Kidney epithelial cell (primary cell): ENCODE results near the gene LRP1-AS. TPM values are rescaled to one million over a fixed set of nuclear protein-coding genes. Genes with fewer than 3 reads are reported as not detected.

Source experiments
- DNase-seq: peaks from one replicate; pipeline ENCODE4 v3.0.0-alpha.2; 2010; ENCODE audit warnings: low read depth
- H3K27me3 ChIP-seq: 2 replicates; pipeline ENCODE4 v1.6.0; 2011; ENCODE audit warnings: low read length; ENCODE audit not compliant: control insufficient read depth, insufficient read depth
- H3K36me3 ChIP-seq: 2 replicates; pipeline ENCODE4 v1.5.1; 2011; ENCODE audit warnings: low read length; ENCODE audit not compliant: control insufficient read depth, insufficient read depth
- H3K4me3 ChIP-seq: 2 replicates; pipeline ENCODE4 v1.5.1; 2011; ENCODE audit warnings: low read depth, mild to moderate bottlenecking, control low read depth, low read length
- CTCF ChIP-seq: IDR thresholded peaks from 2 replicates; pipeline ENCODE4 v1.5.1; 2011; ENCODE audit warnings: mild to moderate bottlenecking, moderate library complexity, low read length, control low read depth, inconsistent platforms; ENCODE audit not compliant: insufficient read depth, poor library complexity, severe bottlenecking
- total RNA-seq: library from RNA; depleted of rRNA; stranded (reverse); fragments of >200 nt; gene quantifications from 2 replicates; pipeline ENCODE4 v1.2.3, GENCODE V29; 2015

LRP1-AS gene
- total RNA-seq, 1 donor from 2014 or later, result not detected

GRCh38 chr12:57188090-57188425, 40.6 kb upstream of the LRP1-AS start:
- H3K4me3 ChIP-seq, result no peak overlapping the region
- TF ChIP-seq CTCF, result no peak
- peaks cover 2% of the 10 kb centered on the region for H3K36me3 ChIP-seq
- DNase-seq, result no peak
- H3K27me3 ChIP-seq, result no peaks in the 10 kb centered on the region

- H3K27me3 ChIP-seq, result no peaks in the 10 kb centered on the region
- H3K4me3 ChIP-seq, result no peak overlapping the region
- H3K36me3 ChIP-seq, result peaks cover 2% of the 10 kb centered on the region
- DNase-seq, result no peak
- TF ChIP-seq CTCF, result no peak
These were observed 40.0 kb upstream of the LRP1-AS start for GRCh38 chr12:57187222-57188089.

GRCh38 chr12:57185906-57186508, 38.6 kb upstream of the LRP1-AS start:
- peaks cover 2% of the 10 kb centered on the region for H3K36me3 ChIP-seq
- TF ChIP-seq CTCF, result no peak
- H3K4me3 ChIP-seq, result no peak overlapping the region
- DNase-seq, result no peak
- no peaks in the 10 kb centered on the region for H3K27me3 ChIP-seq

- no peak for DNase-seq
- Histone ChIP-seq H3K36me3 (peaks cover 2% of the 10 kb centered on the region), H3K4me3 (no peak overlapping the region), H3K27me3 (no peaks in the 10 kb centered on the region)
- TF ChIP-seq CTCF, result no peak
These were observed 38.0 kb upstream of the LRP1-AS start for GRCh38 chr12:57185403-57185802.

- no peak for DNase-seq
- peaks cover 2% of the 10 kb centered on the region for H3K36me3 ChIP-seq
These were observed 36.7 kb upstream of the LRP1-AS start for GRCh38 chr12:57183939-57184725.

More at GRCh38 chr12:57183939-57184725, 36.7 kb upstream of the LRP1-AS start:
- no peak overlapping the region for H3K4me3 ChIP-seq
- no peaks in the 10 kb centered on the region for H3K27me3 ChIP-seq
- TF ChIP-seq CTCF, result no peak
